ENCODE results near the gene ZNF207.

- TF ChIP-seq CTCF (IDR thresholded peaks at IDR 0.05) = no peak
- no peak for TF ChIP-seq EZH2 (IDR thresholded peaks at IDR 0.05; ENCODE audit: borderline replicate concordance, insufficient read depth, low read depth, low read length, poor library complexity, severe bottlenecking)
These were observed 49.0 kb downstream of the ZNF207 start for GRCh38 chr17:32398946-32399345.

All from B cell (primary cell).